Measurements from ENCODE around the gene IGFN1.
"Not testable (repeated sequence)": the region's sequence is repeated elsewhere in the genome, so short reads cannot be mapped to it uniquely, and the experiment has no call there.

The IGFN1 gene

GRCh38 chr1:201217851-201218250, 27.2 kb downstream of the IGFN1 start:
- no peak for DNase-seq (ENCODE audit: low read depth)

- DNase-seq (ENCODE audit: low read depth) = no peak
Observed at GRCh38 chr1:201218409-201218808, 27.8 kb downstream of the IGFN1 start.

GRCh38 chr1:201219481-201220387, 29.1 kb downstream of the IGFN1 start:
- DNase-seq (ENCODE audit: low read depth) = no peak

GRCh38 chr1:201220388-201220715, 29.7 kb downstream of the IGFN1 start:
- no peak for DNase-seq (ENCODE audit: low read depth)

- no peak for DNase-seq (ENCODE audit: low read depth)
Observed at GRCh38 chr1:201221201-201221846, 30.7 kb downstream of the IGFN1 start.

- no peak for DNase-seq (ENCODE audit: low read depth)
Observed at GRCh38 chr1:201222125-201222524, 31.5 kb downstream of the IGFN1 start.

- no peak for DNase-seq (ENCODE audit: low read depth)
Observed at GRCh38 chr1:201223852-201224665, 33.4 kb downstream of the IGFN1 start.

GRCh38 chr1:201224666-201225370, 34.2 kb downstream of the IGFN1 start:
- no peak for DNase-seq (ENCODE audit: low read depth)

- no peak for DNase-seq (ENCODE audit: low read depth)
Observed at GRCh38 chr1:201226178-201226514, 35.5 kb downstream of the IGFN1 start.

- DNase-seq (ENCODE audit: low read depth) = no peak
Observed at GRCh38 chr1:201226859-201227488, 36.4 kb downstream of the IGFN1 start.

- DNase-seq (ENCODE audit: low read depth) = no peak
Observed at GRCh38 chr1:201228011-201228983, 37.7 kb downstream of the IGFN1 start.

- DNase-seq (ENCODE audit: low read depth) = no peak
Observed at GRCh38 chr1:201229095-201229494, 38.5 kb downstream of the IGFN1 start.

GRCh38 chr1:201229771-201230635, 39.4 kb downstream of the IGFN1 start:
- DNase-seq (ENCODE audit: low read depth) = no peak

- DNase-seq (ENCODE audit: low read depth) = no peak
Observed at GRCh38 chr1:201230676-201231075, 40.1 kb downstream of the IGFN1 start.

GRCh38 chr1:201239646-201240045, 49.0 kb downstream of the IGFN1 start:
- DNase-seq (ENCODE audit: low read depth) = not testable (repeated sequence)

GRCh38 chr1:201240171-201240570, 49.5 kb downstream of the IGFN1 start:
- DNase-seq (ENCODE audit: low read depth) = no peak

GRCh38 chr1:201241736-201242135, 51.1 kb downstream of the IGFN1 start:
- no peak for DNase-seq (ENCODE audit: low read depth)

GRCh38 chr1:201245082-201245481, 54.5 kb downstream of the IGFN1 start:
- DNase-seq (ENCODE audit: low read depth) = no peak
